ENCODE measurements around the gene ANKRD30A. TPM values are rescaled to one million over a fixed set of nuclear protein-coding genes. Genes with fewer than 3 reads are reported as not detected.
"Not testable (repeated sequence)": the region's sequence is repeated elsewhere in the genome, so short reads cannot be mapped to it uniquely, and the experiment has no call there.

ANKRD30A gene
- total RNA-seq, 1 donor from 2014 or later = 0.09 TPM

DNA sequence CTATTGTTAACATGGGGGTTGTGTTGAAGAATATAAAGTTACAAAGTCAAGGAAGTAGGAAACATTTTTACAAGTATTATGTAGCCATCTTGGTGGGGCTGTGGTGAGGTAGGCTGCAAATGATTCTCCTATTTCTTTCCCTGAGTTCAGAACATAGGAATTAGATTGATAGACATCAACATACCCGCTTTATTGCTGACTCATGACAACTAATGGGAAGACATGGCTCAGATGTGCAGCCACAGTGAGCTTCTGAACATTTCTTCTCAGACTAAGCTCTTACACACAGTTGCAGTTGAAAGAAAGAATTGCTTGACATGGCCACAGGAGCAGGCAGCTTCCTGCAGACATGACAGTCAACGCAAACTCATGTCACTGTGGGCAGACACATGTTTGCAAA is 110.7 kb downstream of the ANKRD30A start:
- intact Hi-C loops (cut with DNase I) = no loop called here
- ATAC-seq (no peak), DNase-seq (ENCODE audit: low spot score) (no peak)

DNA sequence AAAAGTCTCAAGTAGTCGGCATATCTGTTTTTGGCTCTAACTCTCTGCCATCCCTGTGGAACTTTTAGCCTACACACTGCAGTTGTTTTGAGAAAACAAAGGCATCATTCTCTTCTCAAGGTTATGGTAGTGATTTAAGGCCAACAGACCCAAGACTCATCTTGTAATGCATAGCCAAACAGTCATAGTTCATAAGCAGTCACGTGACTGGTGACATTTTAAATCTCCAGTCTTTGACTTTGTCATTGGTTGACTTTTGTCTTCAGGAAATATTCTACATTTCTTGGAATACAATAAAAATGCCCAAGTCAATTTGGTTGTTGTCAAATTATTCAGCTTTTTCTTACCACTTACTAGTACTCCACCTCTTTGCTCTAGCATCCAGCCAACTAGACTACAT is 114.8 kb downstream of the ANKRD30A start:
- ATAC-seq (no peak), DNase-seq (ENCODE audit: low spot score) (no peak)
- intact Hi-C loops (cut with DNase I) = no loop called here

DNA sequence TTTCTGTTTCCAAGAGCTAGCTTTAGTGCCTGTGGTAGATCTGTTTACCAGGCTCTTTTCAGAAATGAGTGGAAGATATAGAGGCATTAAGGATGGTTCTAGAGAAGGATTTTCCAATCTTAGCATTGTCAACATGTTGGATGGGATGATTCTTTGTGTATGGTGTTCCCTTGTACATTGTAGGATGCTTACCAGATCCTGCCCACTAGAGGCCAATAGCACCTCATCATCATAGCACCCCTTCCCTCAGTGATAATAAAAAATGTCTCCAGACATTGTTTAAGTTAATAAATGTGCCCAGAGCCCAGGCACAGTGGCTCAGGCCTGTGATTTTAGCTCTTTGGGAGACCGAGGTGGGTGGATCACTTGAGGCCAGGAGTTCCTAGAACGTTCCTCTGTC is 121.2 kb downstream of the ANKRD30A start:
- ATAC-seq = no peak
- intact Hi-C loops (cut with DNase I) = no loop called here
- no peak for DNase-seq (ENCODE audit: low spot score)

DNA sequence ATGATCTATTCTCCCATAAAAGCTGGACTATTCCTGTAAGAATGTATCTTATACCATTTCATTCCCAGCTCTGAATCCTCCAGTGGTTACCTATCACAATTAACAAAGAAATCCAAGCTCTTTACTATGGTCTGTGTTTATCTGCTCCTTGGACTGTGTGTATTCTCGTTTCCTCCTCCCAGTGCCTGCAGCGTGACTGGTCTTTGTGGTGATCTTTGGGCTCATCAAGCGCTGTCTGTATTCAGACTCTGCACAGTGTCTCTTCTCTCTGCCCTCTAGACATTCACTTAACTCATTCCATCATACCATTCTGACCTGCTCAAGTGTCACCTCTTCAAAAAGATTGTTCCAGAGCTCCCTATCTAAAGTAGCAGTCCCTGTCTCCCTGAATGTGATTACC is 130.4 kb downstream of the ANKRD30A start:
- DNase-seq (ENCODE audit: low spot score); ATAC-seq; intact Hi-C loops (cut with DNase I): not testable (repeated sequence)

DNA sequence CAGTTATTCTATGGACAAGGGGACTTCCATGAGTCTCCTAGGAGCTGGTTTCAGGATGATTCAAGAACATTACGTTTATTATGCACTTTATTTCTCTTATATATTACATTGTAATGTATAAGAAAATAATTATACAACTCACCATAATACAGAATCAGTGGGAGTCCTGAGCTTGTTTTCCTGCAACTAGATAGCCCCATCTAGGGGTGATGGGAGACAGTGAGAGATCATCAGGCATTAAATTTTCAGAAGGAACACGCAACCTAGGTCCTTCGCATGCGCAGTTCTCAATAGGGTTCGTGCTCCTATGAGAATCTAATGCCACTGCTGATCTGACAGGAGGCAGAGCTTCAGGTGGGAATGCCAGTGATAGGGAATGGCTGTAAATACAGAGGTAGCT is 137.9 kb downstream of the ANKRD30A start:
- intact Hi-C loops (cut with DNase I) = no loop called here
- DNase-seq (ENCODE audit: low spot score) (no peak), ATAC-seq (no peak)

DNA sequence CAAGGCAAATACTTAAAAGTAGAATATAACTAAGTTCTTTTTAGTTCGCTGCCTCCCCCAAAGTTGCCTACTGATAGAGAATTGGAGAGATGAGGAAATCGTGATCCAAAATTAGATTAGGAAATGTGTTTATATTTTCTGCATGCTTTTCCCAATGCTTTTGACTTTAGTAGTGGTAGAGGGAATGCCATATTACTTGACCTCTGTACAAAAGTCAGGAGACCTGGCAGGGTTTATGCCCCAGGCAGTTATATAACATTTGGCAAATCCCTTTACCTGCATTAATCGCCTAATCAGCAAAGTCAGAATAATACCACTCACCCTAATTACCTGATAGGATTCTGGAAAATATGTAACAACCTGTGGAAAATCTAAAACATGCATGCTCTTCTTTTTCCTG is 142.9 kb downstream of the ANKRD30A start:
- intact Hi-C loops (cut with DNase I) = no loop called here
- ATAC-seq (no peak), DNase-seq (ENCODE audit: low spot score) (no peak)

DNA sequence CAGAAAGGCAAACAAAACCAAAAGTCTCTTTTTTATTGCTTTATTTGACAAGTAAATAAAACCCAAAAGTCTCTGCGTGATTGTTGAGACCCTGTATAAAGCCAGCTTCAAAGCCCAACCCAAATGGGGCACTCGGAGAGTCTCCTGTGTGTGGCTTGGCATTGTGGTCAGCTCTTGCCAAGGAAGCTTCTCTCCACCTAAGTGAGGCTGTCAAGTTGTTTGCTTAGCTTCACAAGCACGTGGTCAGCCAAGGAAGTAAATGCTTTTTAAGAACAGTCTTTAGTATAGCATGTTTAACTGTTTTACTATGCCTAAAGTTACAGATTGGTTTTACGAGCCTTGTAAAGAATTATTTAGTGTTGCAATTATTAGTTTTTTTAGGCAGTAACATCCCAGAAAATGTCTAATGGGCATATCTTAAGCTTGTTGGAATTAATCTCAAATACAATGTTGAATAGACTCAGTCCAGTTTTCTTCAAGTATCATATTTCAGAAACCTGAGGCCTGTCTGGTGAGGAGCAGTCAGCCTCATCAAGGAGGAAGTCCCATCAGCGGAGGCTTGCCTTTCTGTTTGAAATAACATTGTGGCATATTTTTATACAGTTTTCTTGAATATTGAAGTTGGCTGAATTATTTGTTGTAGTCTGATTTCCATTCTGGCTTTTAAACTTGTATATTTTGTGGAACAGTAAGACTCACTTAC is 144.3 kb downstream of the ANKRD30A start:
- DNase-seq (ENCODE audit: low spot score) = no peak
- intact Hi-C loops (cut with DNase I) = no loop called here
- no peak for ATAC-seq

DNA sequence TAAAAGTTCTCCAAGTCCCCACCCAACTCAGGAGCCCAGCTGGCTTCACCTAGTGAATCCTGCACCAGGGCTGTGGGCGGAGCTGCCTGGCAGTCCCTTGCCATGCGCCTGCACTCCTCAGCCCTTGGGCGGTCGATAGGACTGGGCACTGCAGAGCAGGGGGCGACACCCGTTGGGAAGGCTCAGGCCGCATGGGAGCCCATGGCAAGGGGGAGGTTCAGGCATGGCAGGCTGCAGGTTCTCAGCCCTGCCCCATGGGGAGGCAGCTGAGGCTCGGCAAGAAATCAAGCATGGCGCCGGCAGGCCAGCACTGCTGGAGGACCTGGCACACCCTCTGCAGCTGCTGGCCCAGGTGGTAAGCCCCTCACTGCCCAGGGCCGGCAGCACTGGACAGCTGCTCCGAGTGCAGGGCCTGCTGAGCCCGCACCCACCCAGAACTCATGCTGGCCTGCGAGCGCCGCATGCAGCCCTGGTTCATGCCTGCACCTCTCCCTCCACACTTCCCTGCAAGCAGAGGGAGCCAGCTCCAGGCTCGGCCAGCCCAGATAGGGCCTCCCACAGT is 149.9 kb downstream of the ANKRD30A start:
- ATAC-seq (no peak), DNase-seq (ENCODE audit: low spot score) (no peak)
- intact Hi-C loops (cut with DNase I) = no loop called here

DNA sequence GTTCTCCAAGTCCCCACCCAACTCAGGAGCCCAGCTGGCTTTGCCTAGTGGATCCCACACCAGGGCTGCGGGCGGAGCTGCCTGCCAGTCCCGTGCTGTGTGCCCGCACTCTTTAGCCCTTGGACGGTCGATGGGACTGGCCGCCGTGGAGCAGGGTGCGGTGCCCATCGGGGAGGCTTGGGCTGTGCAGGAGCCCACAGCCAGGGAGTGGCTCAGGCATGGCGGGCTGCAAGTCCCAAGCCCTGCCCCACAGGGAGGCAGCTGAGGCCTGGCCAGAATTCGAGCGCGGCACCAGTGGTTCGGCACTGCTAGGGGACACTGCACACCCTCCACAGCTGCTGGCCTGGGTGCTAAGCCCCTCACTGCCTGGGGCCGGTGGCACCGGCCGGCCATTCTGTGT is 159.7 kb downstream of the ANKRD30A start:
- ATAC-seq (peak; percentile 48), DNase-seq (ENCODE audit: low spot score) (no peak)
- intact Hi-C loops (cut with DNase I) = no loop called here

DNA sequence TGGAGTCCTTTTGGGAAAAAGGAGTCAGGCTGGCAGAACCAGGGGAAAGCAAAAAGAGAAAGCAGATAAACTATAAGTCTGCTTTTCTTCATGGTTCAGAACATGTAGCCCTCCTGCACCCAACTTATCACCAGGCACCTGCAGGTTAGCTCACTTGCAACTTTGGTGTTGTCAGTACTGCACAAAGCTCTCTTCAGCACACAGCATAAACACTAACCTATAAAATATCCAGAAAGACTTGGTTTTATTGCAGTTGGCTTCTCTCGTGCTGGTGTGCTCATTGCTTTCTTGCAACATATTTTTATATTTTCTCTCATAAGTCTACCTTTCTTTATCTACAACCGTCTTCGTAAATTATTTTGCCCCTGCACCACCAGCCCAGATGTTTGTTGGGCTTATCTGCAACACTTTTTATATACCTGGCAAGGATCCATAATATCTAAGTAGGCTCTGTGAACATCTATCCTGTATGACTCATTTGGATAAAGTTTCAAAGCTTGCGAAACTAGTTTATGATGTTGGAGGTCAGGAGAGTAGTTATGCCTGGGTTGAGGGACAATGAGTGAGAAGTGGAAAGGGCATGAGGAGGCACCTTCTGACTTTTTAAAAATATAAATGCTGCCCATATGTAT is 164.6 kb downstream of the ANKRD30A start:
- intact Hi-C loops (cut with DNase I) = no loop called here
- ATAC-seq (no peak), DNase-seq (ENCODE audit: low spot score) (no peak)

DNA sequence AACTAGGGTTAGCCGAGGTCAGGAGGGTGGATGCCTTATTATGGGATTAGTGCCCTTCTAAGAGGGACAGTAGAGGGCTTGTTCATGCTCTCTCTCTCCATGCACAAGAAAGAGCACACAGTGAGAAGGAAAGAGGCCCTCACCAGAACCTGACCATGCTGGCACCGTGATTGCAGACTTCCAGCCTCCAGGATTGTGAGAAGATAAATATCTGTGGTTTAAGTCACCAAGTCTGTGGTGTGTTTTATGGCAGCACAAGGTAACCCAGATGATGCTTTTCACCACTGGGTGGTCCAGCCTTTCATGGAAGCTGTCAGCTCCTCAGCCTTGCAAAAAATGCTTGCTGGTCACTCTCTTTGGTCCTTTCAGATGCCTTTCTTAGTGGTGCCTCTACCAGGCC is 175.9 kb downstream of the ANKRD30A start:
- DNase-seq (ENCODE audit: low spot score) (no peak), ATAC-seq (no peak)
- intact Hi-C loops (cut with DNase I) = no loop called here

DNA sequence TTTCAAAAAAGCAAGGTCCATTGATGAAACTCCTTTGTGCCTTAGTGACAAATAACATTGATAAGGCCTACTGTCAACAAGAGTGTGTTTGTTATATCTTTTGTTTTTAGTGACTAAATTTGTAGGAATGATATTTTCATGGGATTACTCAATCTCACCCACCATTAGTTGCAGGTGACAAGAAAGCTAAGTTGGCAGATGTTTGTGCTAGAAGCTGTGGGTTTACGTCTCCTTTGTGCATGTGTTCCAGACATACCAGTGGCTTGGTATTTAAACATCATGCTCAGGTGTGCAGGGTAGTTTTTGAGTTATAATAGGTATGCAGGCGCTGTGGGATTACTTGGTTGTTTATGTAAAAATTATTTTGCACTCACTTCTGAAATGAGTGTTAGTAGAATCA is 178.6 kb downstream of the ANKRD30A start:
- no peak for DNase-seq (ENCODE audit: low spot score)
- no peak for ATAC-seq
- intact Hi-C loops (cut with DNase I) = no loop called here

DNA sequence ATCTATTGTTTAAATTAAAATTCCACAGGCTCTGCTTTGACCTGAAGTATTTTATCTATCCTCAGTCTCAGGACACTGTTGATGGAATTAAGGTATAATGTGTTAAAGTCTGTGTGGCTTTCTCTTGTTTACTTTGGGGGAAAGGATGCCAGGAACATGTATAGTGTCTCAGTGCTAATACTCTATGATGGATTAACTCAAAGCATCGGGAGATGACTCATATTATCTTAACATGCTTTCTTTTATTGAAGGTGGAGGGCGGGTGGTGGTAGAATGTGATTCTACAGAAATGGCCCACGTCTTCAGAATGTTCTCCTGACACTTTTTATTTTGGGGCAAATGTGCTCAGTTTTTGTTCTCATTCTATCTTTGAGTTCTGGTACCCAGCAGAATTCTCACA is 189.0 kb downstream of the ANKRD30A start:
- DNase-seq (ENCODE audit: low spot score) (no peak), ATAC-seq (no peak)
- intact Hi-C loops (cut with DNase I) = no loop called here

DNA sequence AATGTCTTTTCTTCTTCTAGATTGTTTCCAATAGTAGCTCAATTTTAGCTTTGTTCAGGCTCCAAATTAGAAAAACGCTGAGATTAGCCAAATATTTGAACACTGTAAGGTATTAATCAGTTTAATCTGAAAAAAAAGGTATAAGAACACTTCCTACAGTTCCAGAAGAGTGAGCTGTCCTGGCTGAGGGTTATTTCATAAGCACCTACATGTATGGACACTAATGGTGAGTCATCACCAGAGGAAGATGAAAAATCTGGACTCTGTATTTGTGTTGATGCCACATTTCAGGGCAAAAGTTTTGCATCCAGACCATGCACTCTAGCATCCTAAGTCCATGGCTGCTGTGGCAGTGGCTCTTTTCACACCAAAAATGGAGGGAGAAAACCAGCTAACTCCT is 189.5 kb downstream of the ANKRD30A start:
- DNase-seq (ENCODE audit: low spot score) (no peak), ATAC-seq (no peak)
- intact Hi-C loops (cut with DNase I) = no loop called here

DNA sequence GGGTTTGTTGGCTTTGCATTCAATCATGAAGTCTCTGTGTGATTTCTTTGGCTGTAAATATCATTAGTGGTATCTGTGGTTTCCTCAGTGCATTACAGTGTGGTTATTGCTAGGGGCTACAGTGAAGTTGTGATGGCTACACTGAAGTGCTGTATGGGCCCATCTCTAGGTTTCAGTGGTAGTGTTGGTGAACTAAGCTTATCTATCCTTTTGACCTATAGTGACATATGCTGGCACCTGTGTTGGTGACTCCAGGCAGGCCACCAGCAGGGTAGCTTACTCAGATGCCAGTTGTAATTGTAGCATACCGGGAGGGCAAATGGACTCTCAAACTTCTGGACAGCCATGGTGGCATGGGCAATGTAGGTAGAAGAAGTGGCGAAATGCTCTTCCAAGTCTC is 219.0 kb downstream of the ANKRD30A start:
- no peak for ATAC-seq
- DNase-seq (ENCODE audit: low spot score) = no peak
- intact Hi-C loops (cut with DNase I) = no loop called here

DNA sequence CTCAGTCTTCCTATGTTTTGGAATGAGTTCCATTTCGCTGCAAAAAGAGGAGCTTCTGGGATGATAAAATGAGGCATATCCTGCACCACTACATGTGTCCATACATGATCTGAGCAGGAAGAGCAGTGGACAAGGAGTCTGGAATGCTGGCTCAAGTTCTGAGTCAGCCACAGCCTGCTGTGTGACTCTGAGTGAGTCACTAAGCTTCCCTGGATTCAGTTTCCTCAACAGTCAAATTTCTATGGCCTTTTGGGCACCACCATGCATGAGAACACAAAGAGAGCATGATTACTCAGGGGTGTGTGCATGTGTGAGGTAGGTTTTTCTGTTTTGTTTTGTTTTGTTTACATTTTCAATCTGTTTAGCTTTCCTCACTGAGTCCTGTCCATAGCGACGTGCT is 254.6 kb downstream of the ANKRD30A start:
- intact Hi-C loops (cut with DNase I) = no loop called here
- ATAC-seq (no peak), DNase-seq (ENCODE audit: low spot score) (no peak)

DNA sequence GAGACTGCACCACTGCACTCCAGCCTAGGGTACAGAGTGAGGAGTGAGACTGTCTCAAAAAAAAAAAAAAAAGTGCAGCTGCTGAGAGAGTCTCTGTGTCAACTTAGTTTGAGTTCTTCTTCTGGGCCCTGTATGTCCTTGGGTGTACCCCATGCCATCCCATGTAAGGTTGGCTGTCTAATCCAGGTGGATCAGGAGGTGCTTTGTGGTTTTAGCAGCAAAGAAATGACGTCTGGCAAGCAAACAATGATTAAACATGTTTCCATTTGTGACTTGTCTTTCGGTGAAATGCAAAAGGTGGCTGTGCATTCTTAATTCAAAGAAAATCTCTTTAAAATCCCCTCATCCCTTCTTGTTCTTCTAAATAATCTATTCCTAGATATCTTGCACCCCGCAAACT is 255.9 kb downstream of the ANKRD30A start:
- intact Hi-C loops (cut with DNase I) = no loop called here
- DNase-seq (ENCODE audit: low spot score) (no peak), ATAC-seq (no peak)

DNA sequence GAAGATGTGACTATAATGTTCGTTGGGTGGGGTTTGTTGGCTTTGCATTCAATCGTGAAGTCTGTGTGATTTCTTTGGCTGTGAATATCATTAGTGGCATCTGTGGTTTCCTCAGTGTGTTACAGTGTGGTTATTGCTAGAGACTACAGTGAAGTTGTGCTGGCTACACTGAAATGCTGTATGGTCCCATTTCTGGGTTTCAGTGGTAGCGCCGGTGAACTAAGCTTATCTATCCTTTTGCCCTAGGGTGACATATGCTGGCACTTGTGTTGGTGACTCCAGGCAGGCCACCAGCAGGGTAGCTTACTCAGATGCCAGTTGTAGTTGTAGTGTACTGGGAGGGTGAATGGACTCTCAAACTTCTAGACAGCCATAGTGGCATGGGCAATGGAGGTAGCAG is 259.5 kb downstream of the ANKRD30A start:
- no peak for ATAC-seq

DNA sequence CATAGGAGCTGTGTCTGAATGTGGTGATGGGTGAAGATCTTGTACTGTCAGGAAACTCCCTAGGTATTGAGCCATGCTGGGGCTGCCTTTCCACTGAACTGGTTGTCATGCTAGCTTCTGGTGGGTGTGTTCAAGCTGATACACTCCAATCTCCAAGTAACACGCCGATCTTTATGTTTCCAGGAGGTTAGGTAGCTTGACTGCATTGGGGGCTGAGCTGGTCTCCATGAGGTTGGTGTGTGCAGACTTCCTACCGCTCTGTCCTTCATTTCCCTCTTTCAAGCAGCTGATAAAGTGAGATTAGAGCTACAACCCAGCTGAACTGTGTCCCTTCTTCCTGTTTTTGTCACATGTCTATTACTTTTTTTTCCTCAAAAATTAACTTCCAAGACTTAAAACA is 265.5 kb downstream of the ANKRD30A start:
- ATAC-seq (no peak), DNase-seq (ENCODE audit: low spot score) (no peak)
- intact Hi-C loops (cut with DNase I) = no loop called here

More for the DNA sequence above, 259.5 kb downstream of the ANKRD30A start:
- no peak for DNase-seq (ENCODE audit: low spot score)
- intact Hi-C loops (cut with DNase I) = no loop called here

DNA sequence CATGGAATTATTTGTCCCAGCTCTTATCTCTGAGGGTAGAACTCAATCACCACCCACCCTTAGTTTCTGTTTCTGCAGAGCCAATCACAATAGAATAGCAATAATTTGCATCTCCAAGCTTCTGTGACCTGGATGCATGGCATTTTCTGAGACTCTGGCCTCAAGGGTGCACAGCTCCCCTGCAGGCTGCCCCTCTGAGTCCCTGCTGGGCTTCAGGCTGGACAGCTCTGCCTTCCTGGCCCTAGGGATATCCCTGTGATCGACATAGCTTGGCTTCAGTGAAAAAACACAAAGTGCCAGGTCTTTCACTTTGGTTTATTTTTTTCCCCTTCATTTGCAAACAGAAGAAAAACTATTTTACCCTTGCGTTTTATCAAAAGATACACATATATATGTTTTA is 275.4 kb downstream of the ANKRD30A start:
- ATAC-seq; DNase-seq (ENCODE audit: low spot score); intact Hi-C loops (cut with DNase I): not testable (repeated sequence)

DNA sequence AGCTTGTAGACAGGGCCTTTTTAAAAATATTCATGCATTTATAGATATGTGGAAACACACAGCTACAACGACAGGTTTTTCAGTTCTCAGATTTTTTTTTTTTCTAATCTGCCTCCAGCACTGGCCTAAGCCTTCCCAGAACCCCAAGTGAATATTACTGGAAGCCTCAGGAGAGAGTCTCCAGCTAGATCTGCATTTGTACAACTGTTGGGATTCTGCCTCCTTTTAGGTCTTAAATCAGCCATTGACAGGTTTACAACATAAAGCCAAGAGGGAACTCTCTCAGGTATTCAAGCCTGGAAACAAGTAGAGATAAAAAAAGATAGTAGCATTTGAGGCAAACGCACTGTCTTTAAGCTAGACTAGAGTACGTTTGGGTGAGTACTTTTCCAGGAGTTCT is 275.8 kb downstream of the ANKRD30A start:
- intact Hi-C loops (cut with DNase I) = no loop called here

More for the DNA sequence above, 275.8 kb downstream of the ANKRD30A start:
- ATAC-seq (no peak), DNase-seq (ENCODE audit: low spot score) (no peak)

All from sciatic nerve (tissue), 2 donors.